ENCODE measurements around the gene ORAI1. TPM values are rescaled to one million over a fixed set of nuclear protein-coding genes. Genes with fewer than 3 reads are reported as not detected.
"Not testable (repeated sequence)": the region's sequence is repeated elsewhere in the genome, so short reads cannot be mapped to it uniquely, and the experiment has no call there.

Gene ORAI1
- total RNA-seq, 1 donor from 2014 or later, result 1.9 TPM

DNA sequence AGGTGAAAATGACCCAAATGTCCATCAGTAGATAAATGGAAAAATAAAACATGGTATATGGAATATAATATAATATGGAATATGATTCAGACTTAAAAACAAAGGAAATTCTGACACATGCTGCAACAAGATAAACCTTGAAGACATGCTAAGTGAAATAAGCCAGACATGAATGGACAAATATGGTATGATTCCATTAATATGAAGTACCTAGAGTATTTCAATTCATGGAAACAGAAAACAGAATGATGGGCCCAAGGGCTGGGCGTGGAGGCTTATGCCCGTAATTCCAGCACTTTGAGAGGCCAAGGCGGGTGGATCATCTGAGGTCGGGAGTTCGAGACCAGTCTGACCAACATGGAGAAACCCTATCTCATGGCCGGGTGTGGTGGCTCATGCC lies 22.7 kb upstream of the ORAI1 start:
- no peak for DNase-seq

DNA sequence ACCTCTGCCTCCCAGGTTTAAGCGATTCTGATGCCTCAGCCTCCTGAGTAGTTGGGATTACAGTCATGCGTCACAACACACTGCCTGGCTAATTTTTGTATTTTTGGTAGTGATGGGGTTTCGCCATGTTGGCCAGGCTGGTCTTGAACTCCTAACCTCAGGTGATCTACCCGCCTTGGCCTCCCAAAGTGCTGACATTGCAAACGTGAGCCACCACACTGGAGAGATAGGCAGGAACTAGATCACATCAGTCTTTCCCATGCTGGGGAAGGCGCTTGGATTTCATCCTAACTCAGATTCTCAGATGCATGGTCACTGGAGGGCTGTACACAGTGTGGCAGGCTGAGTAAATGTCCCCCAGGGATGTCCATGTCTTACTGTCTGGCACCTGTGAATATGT lies 18.0 kb upstream of the ORAI1 start:
- DNase-seq, result no peak

DNA sequence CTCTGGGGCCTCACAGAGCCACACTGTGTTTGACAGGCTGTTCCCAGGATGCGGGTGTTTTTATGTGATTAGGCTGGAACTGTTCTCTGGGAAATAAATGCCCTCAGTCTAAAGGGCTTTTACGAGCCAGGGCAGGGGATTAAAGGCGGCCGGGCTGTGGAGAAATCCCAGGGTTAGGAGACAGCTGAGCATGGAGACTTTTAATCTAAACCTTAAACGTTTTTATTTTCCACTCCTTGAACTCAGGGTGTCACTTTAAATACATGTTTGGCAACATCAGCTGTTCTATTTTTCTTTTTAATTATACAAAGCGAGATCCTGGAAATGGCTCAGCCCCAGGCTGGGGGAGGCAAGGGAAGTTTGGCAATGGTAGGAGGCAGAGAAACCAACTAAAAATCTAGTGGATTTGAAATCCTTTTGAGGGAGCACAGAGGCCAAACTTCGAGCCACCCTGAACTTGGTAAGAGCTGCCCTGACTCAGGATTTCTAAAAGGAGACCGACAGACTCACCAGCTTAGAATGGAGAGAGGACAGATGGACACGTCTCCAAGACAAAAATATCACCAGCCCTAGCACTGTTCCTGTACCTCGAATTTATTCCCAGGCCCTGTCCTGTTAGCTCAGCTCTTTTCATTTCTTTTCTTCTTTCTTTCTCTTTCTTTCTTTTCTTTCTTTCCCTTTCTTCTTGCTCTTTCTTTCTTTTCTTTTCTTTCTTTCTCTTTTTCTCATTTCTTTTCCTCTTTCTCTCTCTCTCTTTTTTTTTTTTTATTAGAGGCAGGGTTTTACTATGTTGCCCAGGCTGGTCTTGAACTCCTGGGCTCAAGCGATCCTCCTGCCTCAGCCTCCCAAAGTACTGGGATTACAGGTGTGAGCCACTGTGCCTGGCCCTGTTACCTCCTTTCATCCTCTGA lies 15.8 kb upstream of the ORAI1 start:
- DNase-seq, result no peak

DNA sequence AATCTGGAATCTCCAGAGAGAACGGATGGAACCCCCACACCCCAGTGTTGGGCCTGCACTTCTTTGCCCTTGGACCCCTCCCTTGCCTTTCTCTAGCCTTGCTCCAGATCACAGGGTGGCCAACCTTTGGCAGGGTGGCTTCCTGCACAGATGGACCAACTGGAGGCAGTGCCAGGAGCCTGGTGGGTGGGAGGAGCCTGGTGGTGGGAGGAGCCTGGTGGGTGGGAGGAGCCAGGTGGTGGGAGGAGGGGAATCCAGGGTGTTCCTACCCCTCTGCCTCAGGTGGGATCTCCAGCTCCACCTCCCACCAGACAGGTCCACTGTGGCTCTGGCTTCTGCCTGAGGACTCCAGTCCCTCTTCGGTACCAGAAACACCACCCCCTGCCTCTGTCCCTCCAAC lies 15.0 kb upstream of the ORAI1 start:
- DNase-seq, result no peak

DNA sequence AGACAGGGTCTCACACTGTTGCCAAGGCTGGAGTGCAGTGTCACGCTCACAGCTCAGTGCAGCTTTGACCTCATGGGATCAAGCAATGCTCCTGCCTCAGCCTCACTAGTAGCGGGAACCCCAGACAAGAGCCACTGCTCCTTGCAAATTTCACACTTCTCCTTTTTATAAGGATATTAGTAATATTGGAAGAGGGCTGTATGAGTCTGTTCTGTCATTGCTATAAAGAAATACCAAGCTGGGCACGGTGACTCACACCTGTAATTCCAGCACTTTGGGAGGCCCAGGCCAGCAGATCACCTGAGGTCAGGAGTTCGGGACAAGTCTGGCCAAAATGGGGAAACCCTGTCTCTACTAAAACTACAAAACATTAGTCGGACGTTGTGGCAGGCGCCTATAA lies 12.9 kb upstream of the ORAI1 start:
- no peak for DNase-seq

DNA sequence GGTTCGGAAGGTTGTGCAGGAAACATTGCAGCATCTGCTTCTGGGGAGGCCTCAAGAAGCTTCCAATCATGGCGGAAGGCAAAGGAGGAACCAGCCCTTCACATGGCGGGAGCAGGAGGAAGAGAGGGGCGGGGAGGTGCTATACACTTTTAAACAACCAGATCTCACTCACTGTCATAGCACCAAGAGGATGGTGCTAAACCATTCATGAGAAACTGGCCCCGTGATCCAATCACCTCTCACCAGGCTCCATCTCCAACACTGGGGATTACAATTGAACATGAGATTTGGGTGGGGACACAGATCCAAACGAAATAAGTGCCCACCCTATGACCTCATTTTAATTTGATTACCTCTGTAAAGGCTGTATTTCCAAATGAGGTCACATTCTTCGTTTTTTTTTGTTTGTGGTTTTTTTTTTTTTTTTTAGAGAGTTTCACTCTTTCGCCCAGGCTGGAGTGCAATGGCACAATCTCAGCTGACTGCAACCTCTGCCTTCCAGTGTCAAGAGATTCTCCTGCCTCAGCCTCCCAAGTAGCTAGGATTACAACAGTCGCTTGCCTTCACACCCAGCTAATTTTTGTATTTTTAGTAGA lies 11.4 kb upstream of the ORAI1 start:
- DNase-seq, result no peak

DNA sequence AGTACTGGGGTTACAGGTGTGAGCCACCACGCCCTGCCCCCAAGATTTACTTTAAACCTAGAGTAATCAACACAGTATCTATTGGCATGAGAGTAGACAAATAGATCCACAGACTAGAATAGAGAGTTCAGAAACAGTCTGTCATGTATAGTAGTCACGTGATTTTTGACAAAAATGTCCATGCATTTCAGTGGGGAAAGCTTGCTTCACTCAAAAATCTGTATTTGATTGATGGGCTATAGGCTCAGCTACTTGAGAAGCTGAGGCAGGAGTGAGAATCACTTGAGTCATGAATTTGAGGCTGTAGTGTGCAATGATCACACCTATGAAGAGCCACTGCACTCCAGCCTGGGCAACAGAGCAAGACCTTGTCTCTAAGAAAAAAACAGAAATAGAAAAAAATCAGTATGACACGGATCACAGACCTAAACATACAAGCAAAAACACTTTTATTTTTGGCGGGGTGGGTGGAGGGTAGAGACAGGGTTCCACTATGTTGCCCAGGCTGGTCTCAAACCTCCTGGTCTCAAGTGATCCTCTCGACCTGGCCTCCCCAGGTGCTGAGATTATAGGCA lies 7.6 kb upstream of the ORAI1 start:
- DNase-seq, result no peak

DNA sequence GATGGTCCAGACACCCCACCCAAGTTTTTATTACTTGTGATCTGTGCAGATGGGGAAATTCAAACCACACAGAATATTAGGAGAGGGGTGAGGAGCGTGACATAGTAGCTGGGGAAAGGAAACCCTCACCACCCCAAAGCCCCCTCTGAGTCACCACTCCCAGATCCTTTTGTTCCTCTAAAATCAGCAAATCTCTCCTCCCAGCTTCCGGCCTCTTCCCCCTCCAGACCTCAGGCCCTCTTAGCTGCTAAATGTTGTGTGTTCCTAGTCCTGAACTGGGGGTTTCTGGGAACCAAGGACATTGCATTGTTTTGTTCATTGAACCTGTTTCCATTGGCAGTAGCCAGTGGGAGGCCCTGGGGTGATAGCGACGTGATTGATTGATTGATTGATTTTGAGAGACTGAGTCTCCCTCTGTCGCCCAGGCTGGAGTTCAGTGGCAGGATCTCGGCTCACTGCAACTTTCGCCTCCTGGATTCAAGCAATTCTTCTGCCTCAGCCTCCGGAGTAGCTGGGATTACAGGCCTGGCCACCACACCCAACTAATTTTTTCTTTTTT lies 5.9 kb upstream of the ORAI1 start:
- no peak for DNase-seq

DNA sequence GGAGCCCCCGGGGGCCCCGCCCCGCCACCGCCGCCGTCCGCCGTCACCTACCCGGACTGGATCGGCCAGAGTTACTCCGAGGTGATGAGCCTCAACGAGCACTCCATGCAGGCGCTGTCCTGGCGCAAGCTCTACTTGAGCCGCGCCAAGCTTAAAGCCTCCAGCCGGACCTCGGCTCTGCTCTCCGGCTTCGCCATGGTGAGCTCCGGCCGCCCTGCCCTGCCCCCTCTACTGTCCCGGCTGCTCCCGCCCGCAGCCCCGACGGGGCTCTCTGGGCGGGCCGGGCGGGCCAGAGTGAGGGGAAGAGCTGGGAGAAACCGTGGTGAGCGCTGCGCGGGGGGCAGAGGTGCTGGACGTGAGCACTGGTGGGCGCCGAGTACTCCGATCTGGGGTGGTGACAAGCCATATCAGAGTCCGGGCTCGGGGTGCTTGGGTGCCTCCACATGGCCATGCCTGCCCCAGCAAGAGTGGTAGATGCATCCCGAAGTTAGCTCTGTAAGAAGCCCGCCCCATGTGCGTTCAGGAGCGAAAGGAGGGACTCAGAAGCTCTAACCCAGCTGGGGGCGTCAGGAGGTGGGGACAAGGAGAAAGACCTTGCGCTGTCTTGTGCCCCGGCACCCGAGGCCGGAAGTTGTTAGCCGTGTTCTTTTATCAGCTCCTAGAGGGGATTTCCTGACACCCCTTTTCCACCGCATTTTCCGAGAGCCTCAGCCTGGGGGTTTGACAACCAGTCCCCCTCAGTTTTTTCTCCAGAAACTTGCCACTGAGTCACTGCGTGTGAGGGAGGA lies 717 bp downstream of the ORAI1 start:
- no peak for DNase-seq

DNA sequence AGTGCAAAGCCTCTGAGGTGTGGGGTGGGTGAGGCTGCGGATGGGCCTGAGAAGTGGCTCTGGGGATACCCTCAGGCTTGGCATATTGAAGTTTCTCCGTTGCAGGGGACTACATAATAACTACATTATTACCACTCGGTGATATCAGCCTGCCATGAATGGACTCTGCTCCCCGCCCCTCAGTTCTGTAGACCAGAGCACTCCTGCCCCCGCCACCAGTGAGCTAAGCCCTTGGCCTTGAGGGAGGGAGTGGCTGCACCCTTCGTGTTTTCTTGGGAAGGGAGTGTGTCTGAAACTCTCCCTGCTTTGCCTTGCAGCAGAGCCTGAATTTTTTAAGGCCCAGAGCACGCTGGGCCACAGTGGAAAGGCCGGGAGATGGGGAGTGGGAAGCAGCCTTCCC lies 1.7 kb downstream of the ORAI1 start:
- no peak for DNase-seq

DNA sequence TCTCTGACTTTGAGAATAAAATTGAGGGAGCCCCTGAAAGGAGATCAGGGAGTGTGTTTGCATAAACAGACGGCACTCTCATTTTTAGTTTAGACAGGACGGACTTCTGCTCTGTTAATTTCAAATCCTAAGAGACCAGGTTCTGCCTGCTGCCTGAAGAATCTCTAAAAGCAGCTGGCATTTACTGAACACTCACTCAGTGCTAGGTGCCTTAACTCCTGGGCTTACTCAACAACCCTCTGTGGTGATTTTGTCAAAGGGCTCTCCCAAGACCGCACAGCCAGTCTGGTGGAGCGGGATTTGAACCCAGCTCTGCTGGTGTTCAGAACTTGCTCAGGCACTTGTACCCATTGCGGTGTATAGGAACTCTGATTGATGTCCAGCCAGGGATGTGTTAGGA lies 2.2 kb downstream of the ORAI1 start:
- no peak for DNase-seq

DNA sequence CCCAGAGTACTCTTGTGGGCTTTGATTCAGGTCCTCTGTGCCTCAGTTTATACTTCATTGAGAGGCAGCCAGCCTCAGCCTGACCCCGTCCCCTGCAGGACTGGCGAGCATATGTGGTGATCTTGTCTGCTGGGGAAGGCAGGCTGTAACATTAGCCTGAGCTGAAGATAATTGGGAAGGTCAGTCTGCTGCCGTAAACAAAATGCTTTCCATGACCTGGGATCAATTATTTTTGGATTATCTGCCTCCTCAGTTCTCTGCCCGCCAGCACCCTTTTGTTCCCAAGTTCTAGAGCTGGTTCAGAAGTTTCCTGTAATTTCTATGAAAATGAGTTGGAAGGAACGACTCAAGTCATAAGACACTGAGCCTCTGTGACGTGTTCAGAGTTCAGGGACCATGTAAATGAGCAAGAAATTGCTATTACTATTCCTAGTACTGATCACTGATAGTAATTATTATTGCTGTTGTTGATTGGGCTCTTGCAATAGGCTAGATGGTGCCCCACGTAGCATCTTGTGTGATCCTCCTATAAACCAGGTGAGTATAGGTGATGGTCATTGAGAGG lies 4.5 kb downstream of the ORAI1 start:
- DNase-seq, result no peak

DNA sequence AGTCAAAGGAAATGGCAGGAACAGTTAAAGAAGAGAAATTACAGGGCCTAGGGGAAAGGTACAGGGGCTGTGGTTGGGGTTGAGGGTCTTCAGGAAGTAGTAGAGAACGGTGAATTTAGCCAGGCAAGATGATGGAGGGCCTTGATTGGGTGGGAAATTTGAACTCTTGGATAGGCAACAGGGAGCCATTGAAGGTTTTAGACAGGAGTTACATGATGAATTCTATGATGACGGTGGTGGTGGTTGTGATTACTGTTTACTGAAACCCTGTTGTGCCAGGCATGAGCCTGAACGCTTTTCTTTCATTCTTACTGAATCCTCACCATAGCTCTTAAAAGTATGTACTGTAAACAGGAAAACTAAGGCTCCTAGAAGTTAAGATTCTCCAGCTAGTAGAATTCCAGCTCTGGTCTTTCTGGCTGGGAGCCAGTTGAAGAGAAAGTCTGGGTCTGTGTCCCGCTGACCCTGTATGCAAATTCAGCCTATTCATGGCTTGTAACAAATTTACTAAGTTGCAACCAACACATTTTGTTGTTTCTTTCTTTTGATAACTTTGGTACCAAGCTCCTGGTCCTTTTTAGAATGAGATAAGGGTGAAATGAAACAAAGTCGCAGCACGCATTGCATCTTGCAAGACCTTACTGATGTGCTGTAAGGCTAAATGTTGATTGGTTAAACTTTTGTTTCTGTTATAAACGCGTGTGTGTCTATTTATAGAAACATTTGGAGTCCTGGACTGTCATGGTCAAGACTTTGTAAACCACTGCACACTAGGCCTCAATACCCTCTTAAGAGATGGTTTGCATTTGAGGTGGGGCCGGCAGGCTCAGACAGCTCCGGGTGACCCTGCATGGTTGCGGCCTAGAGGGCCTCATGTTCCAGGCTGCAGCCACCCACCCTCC lies 6.0 kb downstream of the ORAI1 start:
- DNase-seq, result no peak

DNA sequence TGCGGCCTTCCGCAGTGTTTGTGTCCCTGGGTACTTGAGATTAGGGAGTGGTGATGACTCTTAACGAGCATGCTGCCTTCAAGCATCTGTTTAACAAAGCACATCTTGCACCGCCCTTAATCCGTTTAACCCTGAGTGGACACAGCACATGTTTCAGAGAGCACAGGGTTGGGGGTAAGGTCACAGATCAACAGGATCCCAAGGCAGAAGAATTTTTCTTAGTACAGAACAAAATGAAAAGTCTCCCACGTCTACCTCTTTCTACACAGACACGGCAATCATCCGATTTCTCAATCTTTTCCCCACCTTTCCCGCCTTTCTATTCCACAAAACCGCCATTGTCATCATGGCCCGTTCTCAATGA lies 7.5 kb downstream of the ORAI1 start:
- DNase-seq, result not testable (repeated sequence)

DNA sequence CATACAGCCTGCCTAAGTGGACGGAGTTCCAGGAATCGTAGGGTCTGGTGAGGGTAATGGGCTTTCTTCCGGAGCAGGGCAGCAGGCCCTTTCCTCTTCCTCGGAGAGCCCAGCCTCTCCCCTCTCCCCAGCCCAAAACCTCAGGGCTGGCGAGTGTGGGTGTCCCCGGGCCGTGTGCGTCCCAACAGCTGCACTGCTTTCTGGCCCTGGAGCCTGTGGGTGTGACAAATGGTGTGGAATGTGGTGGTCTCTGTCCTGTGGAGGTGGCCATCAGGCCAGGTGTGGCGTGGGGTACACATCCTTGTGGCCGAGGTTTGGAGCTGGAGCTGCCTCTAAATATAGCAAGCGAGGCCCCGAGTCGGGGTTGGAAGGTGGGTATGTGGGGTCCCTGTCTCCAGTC lies 8.5 kb downstream of the ORAI1 start:
- no peak for DNase-seq

DNA sequence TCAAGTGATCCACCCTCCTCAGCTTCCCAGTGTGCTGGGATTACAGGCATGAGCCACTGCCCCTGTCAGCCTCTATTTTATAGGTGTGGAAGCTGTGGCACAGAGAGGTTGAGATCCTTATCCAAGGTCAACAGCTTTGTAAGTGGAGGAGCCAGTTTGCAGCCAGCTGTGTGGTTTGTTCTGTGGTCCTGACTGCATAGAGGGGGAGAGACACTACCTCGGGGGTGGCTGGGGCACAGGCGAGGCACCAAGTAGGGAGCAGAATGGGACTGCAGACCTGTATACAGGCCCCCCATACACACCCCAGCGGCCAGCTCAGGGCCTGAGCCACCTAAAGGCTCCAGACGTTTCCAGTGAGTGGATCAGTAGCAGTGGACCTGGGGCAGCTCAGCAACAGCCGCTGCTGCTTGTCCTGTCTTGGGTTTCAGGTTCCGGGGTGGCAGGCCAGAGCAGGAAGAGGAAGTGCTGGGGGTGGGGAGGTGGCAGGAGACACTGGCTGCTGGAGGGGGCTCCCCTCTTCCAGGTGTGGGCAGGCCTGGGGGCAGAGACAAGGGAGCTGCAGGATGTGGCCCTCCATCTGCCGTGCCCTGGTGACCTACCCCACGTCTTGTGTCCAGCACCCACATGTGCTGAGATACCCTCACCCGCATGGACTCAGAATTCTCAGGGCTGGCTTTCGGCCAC lies 11.0 kb downstream of the ORAI1 start:
- DNase-seq, result no peak

DNA sequence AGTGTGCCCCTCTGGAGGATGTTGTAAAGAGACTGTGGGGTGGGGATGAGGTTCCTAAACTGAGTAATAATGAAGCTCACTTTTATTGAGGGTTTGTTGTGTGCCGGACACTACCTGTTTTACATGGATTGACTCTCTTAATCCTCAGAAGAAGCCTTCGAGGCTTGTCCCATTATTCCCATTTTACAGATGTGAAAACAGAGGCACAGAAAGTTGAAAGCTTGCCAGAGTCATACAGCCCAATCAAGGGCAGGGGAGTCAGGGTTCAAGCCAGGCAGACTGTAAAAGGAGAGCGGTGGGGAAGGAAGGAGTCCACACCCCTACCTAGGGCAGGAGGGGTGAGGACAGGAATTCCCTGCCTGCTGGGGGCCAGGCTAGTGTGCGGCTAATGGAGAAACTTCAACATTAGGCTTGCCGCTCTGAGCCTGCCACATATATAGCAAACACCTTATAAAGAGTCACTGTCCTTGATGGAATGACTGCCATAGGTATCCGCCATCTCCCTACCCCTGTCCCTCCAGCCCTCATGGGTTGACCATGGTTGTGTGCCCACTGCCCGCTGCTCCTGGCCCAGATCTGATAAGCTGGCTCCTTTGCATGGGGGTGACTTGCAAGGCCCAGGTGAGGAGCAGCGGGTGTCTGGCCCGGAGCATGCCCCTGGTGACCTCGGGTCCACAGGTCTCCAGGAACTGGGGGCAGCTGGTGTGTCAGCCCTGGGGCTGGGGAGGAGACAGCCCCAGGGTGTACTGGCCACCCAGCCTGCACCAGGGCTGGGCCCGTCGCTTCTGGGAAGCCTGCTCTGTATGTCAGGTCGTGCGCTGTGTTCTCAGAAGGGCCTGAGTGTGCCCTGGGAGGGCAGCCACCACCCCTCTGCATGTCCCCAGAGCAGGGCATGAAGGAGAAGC lies 12.2 kb downstream of the ORAI1 start:
- DNase-seq, result no peak

DNA sequence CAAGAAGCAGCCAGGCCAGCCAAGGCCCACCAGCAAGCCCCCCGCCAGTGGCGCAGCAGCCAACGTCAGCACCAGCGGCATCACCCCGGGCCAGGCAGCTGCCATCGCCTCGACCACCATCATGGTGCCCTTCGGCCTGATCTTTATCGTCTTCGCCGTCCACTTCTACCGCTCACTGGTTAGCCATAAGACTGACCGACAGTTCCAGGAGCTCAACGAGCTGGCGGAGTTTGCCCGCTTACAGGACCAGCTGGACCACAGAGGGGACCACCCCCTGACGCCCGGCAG lies 15.0 kb downstream of the ORAI1 start:
- no peak for DNase-seq

DNA sequence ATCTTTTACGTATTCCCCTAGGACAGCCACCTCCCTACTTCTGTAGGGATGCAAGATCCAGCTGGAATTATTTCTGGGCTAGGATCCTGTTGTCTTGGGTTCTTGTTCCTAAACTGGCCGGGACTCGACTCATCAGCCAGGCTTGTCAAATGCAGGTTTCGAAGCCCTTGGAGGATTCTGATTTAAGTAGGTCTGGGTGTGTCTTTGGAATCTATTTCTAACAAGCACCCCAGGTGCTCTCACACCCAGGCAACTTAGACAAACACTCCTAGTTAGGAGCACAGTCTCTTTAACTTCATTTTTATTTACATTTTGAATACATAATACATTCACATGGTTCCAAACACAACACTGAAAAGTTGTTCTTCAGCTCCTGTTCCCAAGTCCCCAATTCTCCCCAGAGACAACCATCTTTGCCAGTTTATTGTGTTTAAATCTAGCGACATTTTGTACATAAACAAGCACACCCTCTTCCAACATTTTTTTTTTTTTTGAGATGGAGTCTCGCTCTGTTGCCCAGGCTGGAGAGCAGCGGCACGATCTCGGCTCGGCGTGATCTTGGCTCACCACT lies 22.2 kb downstream of the ORAI1 start:
- DNase-seq, result no peak

All from occipital lobe (tissue), 2 donors.